CD4-positive, alpha-beta T cell (primary cell): ENCODE measurements around the gene UQCR10. TPM values are rescaled to one million over a fixed set of nuclear protein-coding genes. Genes with fewer than 3 reads are reported as not detected.

Experiments
- ATAC-seq: fragments of 200-7000 bp; cut with Tn5 transposase; one replicate; pipeline ENCODE4 v1.10.0; 2022; ENCODE audit warnings: mild to moderate bottlenecking; ENCODE audit not compliant: poor library complexity
- CTCF ChIA-PET: fragments of 350-600 bp; sonication (Branson Sonifier 250); formaldehyde crosslinking; loops from one replicate; lab custom pipeline; 2021; ENCODE audit warnings: antibody characterized with exemption, inconsistent platforms; lab: Charles Lee
- POLR2A ChIA-PET: fragments of 350-600 bp; sonication (Branson Sonifier 250); formaldehyde crosslinking; loops from one replicate; lab custom pipeline; 2021; ENCODE audit warnings: antibody characterized with exemption, inconsistent platforms; lab: Charles Lee
- DNase-seq, 14 experiments: peaks; one replicate each; pipeline ENCODE4 v3.0.0-alpha.2; 2013 to 2020; ENCODE audit warnings: mixed read lengths in 2 of 14
- H3K27ac ChIP-seq, 2 donors: one replicate each; pipeline versions ENCODE4 v1.5.1 to v1.7.0; 2013; ENCODE audit warnings: low read length in 2 of 2, low read depth in 1 of 2, mild to moderate bottlenecking in 1 of 2
- H3K27me3 ChIP-seq, 2 experiments: 1 replicate in 1 of 2; 2 replicates in 1 of 2; pipeline versions ENCODE4 v1.6.1 to v1.7.0; 2013; ENCODE audit warnings: low read length in 2 of 2, control low read depth in 1 of 2, mild to moderate bottlenecking in 1 of 2, moderate library complexity in 1 of 2; ENCODE audit not compliant: insufficient read depth in 2 of 2, control insufficient read depth in 1 of 2
- H3K36me3 ChIP-seq: one replicate; pipeline ENCODE4 v1.6.1; 2013; ENCODE audit warnings: low read length, control low read depth; ENCODE audit not compliant: insufficient read depth
- H3K4me1 ChIP-seq: one replicate; pipeline ENCODE4 v1.6.1; 2013; ENCODE audit warnings: low read length, control low read depth; ENCODE audit not compliant: insufficient read depth
- H3K4me3 ChIP-seq: one replicate; pipeline ENCODE4 v1.5.1; 2013; ENCODE audit warnings: mild to moderate bottlenecking, low read length, moderate library complexity
- H3K9me3 ChIP-seq, 2 experiments: 1 replicate in 1 of 2; 2 replicates in 1 of 2; pipeline versions ENCODE4 v1.6.1 to v1.7.0; 2013; ENCODE audit warnings: low read length in 2 of 2, mild to moderate bottlenecking in 2 of 2, control low read depth in 1 of 2, moderate library complexity in 1 of 2; ENCODE audit not compliant: control insufficient read depth in 1 of 2, insufficient read depth in 1 of 2
- H3K27ac Mint-ChIP-seq: one replicate; pipeline ENCODE4 v1.8.0; 2020; ENCODE audit warnings: mixed read lengths
- H3K27me3 Mint-ChIP-seq: one replicate; pipeline ENCODE4 v1.8.0; 2021; ENCODE audit warnings: mixed read lengths
- H3K36me3 Mint-ChIP-seq: one replicate; pipeline ENCODE4 v1.8.0; 2021; ENCODE audit warnings: low read depth, mixed read lengths
- H3K4me1 Mint-ChIP-seq: one replicate; pipeline ENCODE4 v1.8.0; 2021; ENCODE audit warnings: low read depth, mixed read lengths
- H3K4me3 Mint-ChIP-seq: one replicate; pipeline ENCODE4 v1.8.0; 2020; ENCODE audit warnings: mild to moderate bottlenecking, mixed read lengths
- H3K9me3 Mint-ChIP-seq: one replicate; pipeline ENCODE4 v1.8.0; 2020; ENCODE audit warnings: mixed read lengths
- CTCF ChIP-seq: fragments of 200-600 bp; IDR thresholded peaks from one replicate; pipeline ENCODE4 v1.8.0; 2022; ENCODE audit warnings: antibody characterized with exemption, mild to moderate bottlenecking
- intact Hi-C, 2 experiments: fragments of 100-400 bp; cut with DNase I in 1 of 2; cut with micrococcal nuclease in 1 of 2; formaldehyde crosslinking; loops; one replicate each; pipeline versions ENCODE4 v1.15.1 to v1.9.0; 2023 to 2025; cut with DNase I, micrococcal nuclease
- total RNA-seq, 174 experiments: library from RNA in 2 of 174; stranded (reverse) in 2 of 174; gene quantifications; one replicate each; pipeline ENCODE4 v1.2.3 and lab custom pipeline; 2021 to 2026

The UQCR10 gene
- total RNA-seq, 2 experiments from 2014 or later: 19.2 to 20.3 TPM

- H3K4me1 Mint-ChIP-seq: peaks cover 34% of the 10 kb centered on the region
- no peak for DNase-seq
- Histone ChIP-seq H3K4me3 (no peak overlapping the region), H3K4me1 (peaks cover 30% of the 10 kb centered on the region), H3K9me3 (no peaks in the 10 kb centered on the region), H3K36me3 (peaks cover 22% of the 10 kb centered on the region), H3K27ac (no peak overlapping the region), H3K27me3 (no peaks in the 10 kb centered on the region)
- H3K36me3 Mint-ChIP-seq: peaks cover 51% of the 10 kb centered on the region
- H3K27ac Mint-ChIP-seq: no peak overlapping the region
- POLR2A ChIA-PET: interaction anchor here (0.7 kb wide), 1 partner anchor 68 kb away, joined by 3 read pairs; no protein-coding TSS in a partner anchor
- H3K9me3 Mint-ChIP-seq: no peaks in the 10 kb centered on the region
- TF ChIP-seq CTCF: no peak
- ATAC-seq: no peak
- intact Hi-C loops: loop anchor here (1.0 to 10.0 kb wide), 7 partner anchors 65 to 1982 kb away; partner anchors contain the start of genes AP1B1 (in 1 of the 2), DEPDC5 (in 1 of the 2), MTFP1 (in 1 of the 2) and MTMR3 (in 1 of the 2)
- no peaks in the 10 kb centered on the region for H3K27me3 Mint-ChIP-seq
- H3K4me3 Mint-ChIP-seq: peak overlapping the region; percentile 34
- CTCF ChIA-PET: no interaction called here
These were observed 2.7 kb downstream of the UQCR10 start for GRCh38 chr22:29769723-29770321.

DNA sequence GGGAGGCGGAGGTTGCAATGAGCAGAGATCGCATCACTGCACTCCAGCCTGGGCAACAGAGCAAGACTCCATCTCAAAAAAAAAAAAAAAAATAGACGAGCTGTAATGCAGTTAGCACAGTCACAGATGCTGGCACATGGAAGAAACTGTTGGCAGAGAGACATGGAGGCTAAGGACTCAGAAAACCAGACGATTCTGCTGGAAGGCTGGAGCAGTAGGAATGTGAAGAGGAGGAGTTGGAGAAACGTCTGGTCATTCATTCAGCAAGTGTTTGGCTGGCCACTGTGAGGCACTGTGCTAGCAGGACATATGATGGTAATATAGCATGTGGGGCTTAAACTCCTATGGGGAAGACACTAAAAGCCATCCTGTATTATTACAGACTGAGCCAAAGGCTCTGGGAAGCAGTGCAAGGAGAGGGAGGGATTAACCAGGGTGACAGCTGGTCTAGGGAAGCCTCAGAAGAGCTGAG, 5.0 kb downstream of the UQCR10 start:
- POLR2A ChIA-PET: no interaction called here
- Mint-ChIP-seq H3K27ac (no peak overlapping the region), H3K36me3 (peaks cover 44% of the 10 kb centered on the region), H3K27me3 (no peaks in the 10 kb centered on the region), H3K9me3 (no peaks in the 10 kb centered on the region), H3K4me3 (no peak overlapping the region), H3K4me1 (peaks cover 14% of the 10 kb centered on the region)
- CTCF ChIA-PET: no interaction called here
- DNase-seq: no peak
- no peak for ATAC-seq
- H3K36me3 ChIP-seq: peaks cover 22% of the 10 kb centered on the region
- H3K27me3 ChIP-seq: no peaks in the 10 kb centered on the region
- no peak overlapping the region for H3K4me3 ChIP-seq
- intact Hi-C loops: no loop called here
- H3K4me1 ChIP-seq: peaks cover 15% of the 10 kb centered on the region
- H3K9me3 ChIP-seq: no peaks in the 10 kb centered on the region
- H3K27ac ChIP-seq: no peak overlapping the region
- TF ChIP-seq CTCF: no peak

- no peak for DNase-seq
- no peak overlapping the region for H3K27ac Mint-ChIP-seq
- intact Hi-C loops: no loop called here
- no peaks in the 10 kb centered on the region for H3K27me3 Mint-ChIP-seq
- Histone ChIP-seq H3K36me3 (peaks cover 22% of the 10 kb centered on the region), H3K27ac (no peak overlapping the region), H3K9me3 (no peaks in the 10 kb centered on the region), H3K4me3 (no peak overlapping the region), H3K4me1 (peaks cover 6% of the 10 kb centered on the region), H3K27me3 (no peaks in the 10 kb centered on the region)
- ChIA-PET CTCF (interaction anchor here (0.7 kb wide), 1 partner anchor 146 kb away, joined by 3 read pairs; no protein-coding TSS in a partner anchor), POLR2A (no interaction called here)
- TF ChIP-seq CTCF: no peak
- ATAC-seq: no peak
- no peaks in the 10 kb centered on the region for H3K9me3 Mint-ChIP-seq
- peaks cover 34% of the 10 kb centered on the region for H3K36me3 Mint-ChIP-seq
- H3K4me1 Mint-ChIP-seq: peaks cover 3% of the 10 kb centered on the region
- H3K4me3 Mint-ChIP-seq: no peak overlapping the region
These were observed 6.1 kb downstream of the UQCR10 start for GRCh38 chr22:29773233-29773632.
